BE2C (cell line): ENCODE data around the gene FOXO6.

Experiments
- DNase-seq: peaks from one replicate; pipeline ENCODE4 v3.0.0-alpha.2; 2020
- H3K27me3 ChIP-seq: fragments of 250-450 bp; sonication (Bioruptor Pico); 2 replicates; pipeline ENCODE4 v1.5.1; 2020; ENCODE audit warnings: mild to moderate bottlenecking
- H3K36me3 ChIP-seq: fragments of 250-450 bp; sonication (Bioruptor Pico); 2 replicates; pipeline ENCODE4 v1.5.1; 2020; ENCODE audit warnings: mild to moderate bottlenecking
- H3K4me1 ChIP-seq: fragments of 250-450 bp; sonication (Bioruptor Pico); 2 replicates; pipeline ENCODE4 v1.5.1; 2020
- H3K4me3 ChIP-seq: 2 replicates; pipeline ENCODE4 v1.5.1; 2011; ENCODE audit warnings: low read depth, low read length
- H3K9me3 ChIP-seq: fragments of 250-450 bp; sonication (Bioruptor Pico); 2 replicates; pipeline ENCODE4 v1.5.1; 2020
- TF ChIP-seq, protein P1 (sequence below): IDR thresholded peaks from 2 replicates; pipeline ENCODE4 v1.5.1; 2012; ENCODE audit warnings: mild to moderate bottlenecking, low read depth, low read length

FOXO6 gene

DNA sequence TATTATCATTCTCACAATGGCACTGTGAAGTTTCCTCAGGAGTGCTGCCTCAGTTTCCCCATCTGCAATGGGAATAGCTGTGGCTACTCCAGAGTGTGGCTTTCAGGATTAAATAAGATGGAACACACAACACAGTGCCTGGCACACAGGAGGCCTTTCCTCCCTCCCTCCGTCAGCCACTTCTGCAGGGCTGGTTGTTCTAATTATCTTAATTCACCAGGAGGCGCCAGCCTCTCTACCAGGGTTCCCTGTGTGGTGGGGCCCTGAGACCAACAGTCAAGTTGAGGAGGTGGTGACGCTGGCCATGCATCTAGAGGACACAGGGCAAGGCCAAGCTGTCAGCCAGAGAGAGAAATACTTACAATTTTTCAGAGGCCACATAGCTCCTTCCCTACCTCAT lies 6.3 kb upstream of the FOXO6 start:
- H3K4me3 ChIP-seq = no peak overlapping the region
- TF ChIP-seq, protein P1, sequence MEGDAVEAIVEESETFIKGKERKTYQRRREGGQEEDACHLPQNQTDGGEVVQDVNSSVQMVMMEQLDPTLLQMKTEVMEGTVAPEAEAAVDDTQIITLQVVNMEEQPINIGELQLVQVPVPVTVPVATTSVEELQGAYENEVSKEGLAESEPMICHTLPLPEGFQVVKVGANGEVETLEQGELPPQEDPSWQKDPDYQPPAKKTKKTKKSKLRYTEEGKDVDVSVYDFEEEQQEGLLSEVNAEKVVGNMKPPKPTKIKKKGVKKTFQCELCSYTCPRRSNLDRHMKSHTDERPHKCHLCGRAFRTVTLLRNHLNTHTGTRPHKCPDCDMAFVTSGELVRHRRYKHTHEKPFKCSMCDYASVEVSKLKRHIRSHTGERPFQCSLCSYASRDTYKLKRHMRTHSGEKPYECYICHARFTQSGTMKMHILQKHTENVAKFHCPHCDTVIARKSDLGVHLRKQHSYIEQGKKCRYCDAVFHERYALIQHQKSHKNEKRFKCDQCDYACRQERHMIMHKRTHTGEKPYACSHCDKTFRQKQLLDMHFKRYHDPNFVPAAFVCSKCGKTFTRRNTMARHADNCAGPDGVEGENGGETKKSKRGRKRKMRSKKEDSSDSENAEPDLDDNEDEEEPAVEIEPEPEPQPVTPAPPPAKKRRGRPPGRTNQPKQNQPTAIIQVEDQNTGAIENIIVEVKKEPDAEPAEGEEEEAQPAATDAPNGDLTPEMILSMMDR = no peak
- H3K36me3 ChIP-seq = no peaks in the 10 kb centered on the region
- peaks cover 8% of the 10 kb centered on the region for H3K4me1 ChIP-seq
- H3K9me3 ChIP-seq = no peaks in the 10 kb centered on the region
- no peaks in the 10 kb centered on the region for H3K27me3 ChIP-seq
- DNase-seq = no peak

DNA sequence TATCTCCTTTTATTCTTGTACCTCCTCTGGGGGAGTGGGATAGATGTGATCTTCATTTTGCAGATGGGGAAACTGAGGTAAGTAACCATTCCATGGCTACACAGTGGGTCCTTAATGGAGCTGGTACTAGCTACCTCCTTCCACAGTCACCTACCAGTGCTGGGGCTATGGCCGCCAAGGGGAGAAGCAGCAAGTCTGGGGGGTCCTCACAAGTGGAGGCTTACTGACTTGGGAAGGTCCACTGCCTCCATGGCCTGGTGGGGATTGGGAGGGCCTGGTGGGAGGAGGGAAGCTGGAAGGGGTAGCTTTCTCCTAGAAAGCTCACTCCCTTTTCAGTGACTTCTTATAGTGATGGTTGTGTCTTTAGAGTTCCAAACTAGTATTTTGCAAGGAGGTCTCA lies 5.9 kb upstream of the FOXO6 start:
- Histone ChIP-seq H3K9me3 (no peaks in the 10 kb centered on the region), H3K4me3 (no peak overlapping the region), H3K36me3 (no peaks in the 10 kb centered on the region), H3K4me1 (peaks cover 8% of the 10 kb centered on the region), H3K27me3 (no peaks in the 10 kb centered on the region)
- TF ChIP-seq, protein P1 = no peak
- DNase-seq = no peak

DNA sequence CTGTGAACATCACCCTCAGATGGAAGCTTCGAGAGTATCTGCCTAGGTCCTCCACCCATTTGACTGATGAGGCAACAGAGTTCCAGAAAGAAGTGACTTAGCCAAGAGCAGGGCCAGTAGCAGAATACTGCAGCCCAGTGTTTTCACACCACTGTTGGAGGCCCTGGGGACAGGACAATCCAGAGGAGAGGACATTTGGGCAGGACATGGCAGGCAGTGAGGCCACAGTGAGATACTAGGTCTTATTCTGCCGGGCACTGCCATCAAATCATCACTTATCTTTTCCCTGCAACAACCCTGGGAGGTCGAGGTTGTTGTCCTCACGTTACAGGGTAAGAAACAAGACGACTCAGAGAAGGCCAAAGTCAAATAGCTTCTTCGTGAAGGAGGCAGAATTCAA lies 5.5 kb upstream of the FOXO6 start:
- no peak for DNase-seq
- H3K9me3 ChIP-seq = no peaks in the 10 kb centered on the region
- peaks cover 8% of the 10 kb centered on the region for H3K4me1 ChIP-seq
- TF ChIP-seq, protein P1 = no peak
- no peak overlapping the region for H3K4me3 ChIP-seq
- no peaks in the 10 kb centered on the region for H3K27me3 ChIP-seq
- H3K36me3 ChIP-seq = no peaks in the 10 kb centered on the region

DNA sequence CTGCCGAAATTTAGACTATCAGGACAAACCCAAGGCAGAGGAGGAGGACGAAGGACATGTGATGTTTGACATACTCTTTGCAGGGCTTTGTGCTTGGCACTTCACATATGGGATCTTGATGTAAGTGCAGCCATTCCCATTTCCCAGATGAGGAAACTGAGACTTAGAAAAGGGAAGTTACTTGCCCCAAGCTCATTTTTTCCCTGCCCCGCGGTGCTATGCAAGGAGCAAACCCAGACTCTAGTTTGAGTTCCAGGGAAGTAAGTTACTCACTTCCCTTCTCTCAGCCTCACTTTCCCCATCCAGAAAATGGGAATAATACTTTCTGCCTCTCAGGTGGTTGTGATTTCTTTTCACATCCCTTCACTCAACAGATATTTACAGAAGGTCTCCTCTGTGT lies 4.5 kb upstream of the FOXO6 start:
- no peaks in the 10 kb centered on the region for H3K9me3 ChIP-seq
- H3K4me1 ChIP-seq = peaks cover 8% of the 10 kb centered on the region

DNA sequence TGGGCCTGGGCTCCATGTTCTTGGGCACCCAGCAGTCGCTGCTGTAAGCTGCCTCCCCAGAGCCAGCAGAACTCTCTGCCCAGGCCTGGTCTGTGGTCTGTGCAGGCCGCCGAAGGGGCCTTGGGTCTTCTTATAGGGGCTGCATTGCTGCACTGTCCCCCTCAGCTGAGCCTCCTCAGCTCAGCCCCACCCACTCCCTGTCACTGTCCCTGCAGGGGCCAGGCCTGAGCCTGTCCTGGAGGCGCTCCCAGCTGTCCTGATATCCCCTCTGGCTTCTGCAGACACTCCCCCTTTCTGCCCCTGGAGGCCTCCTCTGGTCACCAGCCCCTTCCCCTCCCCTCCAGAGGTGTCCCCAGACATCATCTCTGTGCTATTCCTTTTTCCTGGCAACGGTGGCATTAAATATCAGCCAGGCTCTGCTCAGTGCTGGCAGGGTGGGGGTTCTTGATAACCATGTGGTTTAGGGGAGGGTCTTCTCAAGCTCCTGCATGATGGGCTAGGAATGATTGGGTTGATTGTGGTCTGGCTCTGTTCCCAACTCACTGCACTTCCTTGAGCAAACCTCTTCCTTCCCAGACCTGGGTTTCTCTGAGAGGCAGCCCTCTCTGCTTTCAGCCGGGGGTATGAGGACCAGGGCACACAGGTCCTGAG lies 3.7 kb upstream of the FOXO6 start:
- TF ChIP-seq, protein P1 = no peak
- DNase-seq = peak; percentile 67
- Histone ChIP-seq H3K36me3 (no peaks in the 10 kb centered on the region), H3K4me3 (no peak overlapping the region), H3K27me3 (peaks cover 6% of the 10 kb centered on the region; the same call in 1 of the 2 replicates), H3K9me3 (no peaks in the 10 kb centered on the region), H3K4me1 (peaks cover 8% of the 10 kb centered on the region)

More for the DNA sequence above, 4.5 kb upstream of the FOXO6 start:
- no peak overlapping the region for H3K4me3 ChIP-seq
- H3K36me3 ChIP-seq = no peaks in the 10 kb centered on the region
- no peak for DNase-seq
- peaks cover under 1% of the 10 kb centered on the region; the same call in 1 of the 2 replicates for H3K27me3 ChIP-seq
- TF ChIP-seq, protein P1 = no peak

DNA sequence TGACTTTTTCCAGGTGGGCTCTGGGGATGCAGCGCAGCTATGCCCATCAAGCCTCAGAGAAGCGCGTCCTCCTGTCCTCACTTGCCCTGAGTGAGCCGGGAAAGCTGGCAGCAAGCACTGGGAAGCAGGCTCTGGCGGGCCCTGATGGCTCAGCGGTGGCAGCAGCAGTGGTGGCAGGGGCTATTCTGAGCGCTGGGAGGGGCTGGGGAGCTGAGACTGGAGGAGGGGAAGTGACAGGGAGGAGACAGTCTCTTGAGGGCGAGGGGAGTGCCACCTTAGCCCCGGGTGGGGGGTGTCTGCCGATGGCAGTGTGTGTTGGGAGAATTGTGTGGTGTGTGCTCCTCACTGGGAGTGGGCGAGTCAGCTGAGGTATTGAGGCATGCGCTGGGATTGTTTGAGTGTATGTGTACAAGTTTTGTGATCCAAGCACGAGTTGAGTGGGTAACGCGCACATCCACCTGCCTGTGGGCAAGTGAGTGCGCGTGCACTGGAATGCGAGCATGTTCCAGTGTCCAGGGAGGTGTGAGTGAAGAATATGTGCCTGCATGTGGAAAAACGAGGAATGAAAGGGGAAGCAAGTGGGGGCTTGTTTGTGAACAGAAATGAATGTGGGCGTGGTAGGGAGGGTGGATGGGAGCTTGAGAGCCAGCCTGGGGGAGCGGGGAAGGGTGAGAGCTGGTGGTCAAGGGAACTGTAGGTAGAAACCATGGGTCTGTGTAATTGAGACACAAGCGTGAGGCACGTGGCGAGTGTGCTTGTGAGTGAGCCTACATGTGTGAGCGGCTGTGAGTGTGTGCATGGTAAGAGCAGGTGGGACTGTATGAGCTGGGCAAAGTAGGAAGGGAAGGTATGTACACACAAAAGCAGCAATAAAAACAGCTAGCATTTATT lies 2.9 kb upstream of the FOXO6 start:
- Histone ChIP-seq H3K36me3 (no peaks in the 10 kb centered on the region), H3K4me3 (no peak overlapping the region), H3K4me1 (peaks cover 8% of the 10 kb centered on the region), H3K27me3 (peaks cover 6% of the 10 kb centered on the region; the same call in 1 of the 2 replicates), H3K9me3 (no peaks in the 10 kb centered on the region)
- peak; percentile 33 for DNase-seq
- TF ChIP-seq, protein P1 = no peak
